IPS-18a (cell line): Measurements from ENCODE around the gene CRPPA.
"Not testable (repeated sequence)": the region's sequence is repeated elsewhere in the genome, so short reads cannot be mapped to it uniquely, and the experiment has no call there.

Experiments used
- H3K27ac ChIP-seq: one replicate; pipeline ENCODE4 v1.5.1; 2013; ENCODE audit warnings: low read length
- H3K27me3 ChIP-seq: one replicate; pipeline ENCODE4 v1.6.1; 2013; ENCODE audit warnings: mild to moderate bottlenecking, low read length; ENCODE audit not compliant: control insufficient read depth, insufficient read depth
- H3K36me3 ChIP-seq: one replicate; pipeline ENCODE4 v1.6.1; 2013; ENCODE audit warnings: low read depth, low read length; ENCODE audit not compliant: control insufficient read depth
- H3K4me1 ChIP-seq: one replicate; pipeline ENCODE4 v1.6.1; 2013; ENCODE audit warnings: low read depth, low read length; ENCODE audit not compliant: control insufficient read depth
- H3K4me3 ChIP-seq: one replicate; pipeline ENCODE4 v1.5.1; 2013; ENCODE audit warnings: low read length
- H3K9ac ChIP-seq: one replicate; pipeline ENCODE4 v1.6.1; 2013; ENCODE audit warnings: mild to moderate bottlenecking, low read length, moderate library complexity
- H3K9me3 ChIP-seq: one replicate; pipeline ENCODE4 v1.6.1; 2013; ENCODE audit warnings: low read depth, low read length; ENCODE audit not compliant: control insufficient read depth

Gene CRPPA

GRCh38 chr7:16393862-16394422, 27.4 kb downstream of the CRPPA start:
- no peaks in the 10 kb centered on the region for H3K4me1 ChIP-seq
- H3K27me3 ChIP-seq: no peaks in the 10 kb centered on the region
- H3K4me3 ChIP-seq: no peak overlapping the region
- no peak overlapping the region for H3K9ac ChIP-seq
- no peaks in the 10 kb centered on the region for H3K36me3 ChIP-seq
- H3K27ac ChIP-seq: no peak overlapping the region
- peaks cover 29% of the 10 kb centered on the region for H3K9me3 ChIP-seq

- Histone ChIP-seq H3K36me3 (no peaks in the 10 kb centered on the region), H3K9me3 (peaks cover 20% of the 10 kb centered on the region), H3K4me1 (no peaks in the 10 kb centered on the region), H3K27me3 (no peaks in the 10 kb centered on the region), H3K4me3 (no peak overlapping the region), H3K27ac (no peak overlapping the region), H3K9ac (no peak overlapping the region)
Observed at GRCh38 chr7:16392990-16393523, 28.3 kb downstream of the CRPPA start.

GRCh38 chr7:16383786-16384185, 37.6 kb downstream of the CRPPA start:
- H3K27me3 ChIP-seq, H3K9ac ChIP-seq: not testable (repeated sequence)

GRCh38 chr7:16383103-16383502, 38.2 kb downstream of the CRPPA start:
- not testable (repeated sequence) for H3K36me3 ChIP-seq, H3K27ac ChIP-seq, H3K27me3 ChIP-seq, H3K4me1 ChIP-seq, H3K9ac ChIP-seq, H3K4me3 ChIP-seq
- peaks cover 12% of the 10 kb centered on the region for H3K9me3 ChIP-seq

More at GRCh38 chr7:16383786-16384185, 37.6 kb downstream of the CRPPA start:
- H3K4me1 ChIP-seq, H3K27ac ChIP-seq, H3K36me3 ChIP-seq, H3K4me3 ChIP-seq: not testable (repeated sequence)
- H3K9me3 ChIP-seq: peaks cover 12% of the 10 kb centered on the region
